ENCODE measurements around the gene GFRA1.

- TF ChIP-seq EZH2phosphoT487 (IDR thresholded peaks at IDR 0.05; ENCODE audit: borderline replicate concordance), result no peak
- TF ChIP-seq CTCF (IDR thresholded peaks at IDR 0.05 in 2 of 3, conservative IDR thresholded peaks at IDR 0.05 in 1 of 3; ENCODE audit: borderline replicate concordance in 1 of 3, insufficient read depth in 1 of 3, low read depth in 2 of 3, low read length in 2 of 3), result no peak
- TF ChIP-seq POLR2A (IDR thresholded peaks at IDR 0.05; ENCODE audit: borderline replicate concordance, extremely low read depth, insufficient read depth, insufficient read length), result no peak
- TF ChIP-seq SP1 (IDR thresholded peaks at IDR 0.05; ENCODE audit: low read depth), result no peak
Observed at GRCh38 chr10:116134322-116134721, 138.7 kb downstream of the GFRA1 start.
